ENCODE measurements around the gene SUSD4. TPM values are rescaled to one million over a fixed set of nuclear protein-coding genes. Genes with fewer than 3 reads are reported as not detected.
"Not testable (repeated sequence)": the region's sequence is repeated elsewhere in the genome, so short reads cannot be mapped to it uniquely, and the experiment has no call there.

Gene SUSD4
- polyA plus RNA-seq, 1 of the 3 experiments (the other 2 are of a cell fraction) = 0.31 TPM

GRCh38 chr1:223401873-223402789, 38.2 kb upstream of the SUSD4 start:
- Histone ChIP-seq H4K20me1 (ENCODE audit: insufficient read depth) (no peaks in the 10 kb centered on the region), H3K9me2 (no peaks in the 10 kb centered on the region), H3K4me2 (no peak overlapping the region; the same call in 1 of the 2 replicates), H3K79me2 (ENCODE audit: insufficient read depth) (no peaks in the 10 kb centered on the region), H3F3A (replicated peaks; ENCODE audit: insufficient read depth) (no peaks in the 10 kb centered on the region), H3K27ac (ENCODE audit: low read depth in 2 of 2, low read length in 1 of 2) (no peak overlapping the region), H3K36me3 (replicated peaks in 1 of 2; ENCODE audit: control insufficient read depth in 1 of 2, insufficient read depth in 2 of 2, low read length in 1 of 2) (no peaks in the 10 kb centered on the region), H3K9ac (no peak overlapping the region), H3K4me3 (ENCODE audit: low read depth in 2 of 2, low read length in 1 of 2) (no peak overlapping the region), H3K9me3 (no peaks in the 10 kb centered on the region), H2AFZ (ENCODE audit: low read depth) (no peak overlapping the region), H3K4me1 (ENCODE audit: control insufficient read depth in 1 of 2, insufficient read depth in 2 of 2, low read depth in 1 of 2, low read length in 1 of 2) (no peaks in the 10 kb centered on the region), H3K27me3 (ENCODE audit: insufficient read depth) (no peaks in the 10 kb centered on the region)
- TF ChIP-seq RAD21 (IDR thresholded peaks at IDR 0.05; ENCODE audit: low read length) (no peak), JUND (IDR thresholded peaks at IDR 0.05) (0 out of 2 replicates have a peak, but pooled peaks have one; percentile 20), FOSL2 (IDR thresholded peaks at IDR 0.05; ENCODE audit: borderline replicate concordance, low read depth) (peak; percentile 31; the same call in 1 of the 2 replicates)
- ChIA-PET POLR2A (no interaction called here), CTCF (no interaction called here)
- no peak for DNase-seq
- 22% methylated on average over 2 of the region's 2 CpGs for WGBS (ENCODE audit: low lambda C conversion rate)

- H2AFZ ChIP-seq (ENCODE audit: low read depth); DNase-seq; H3K27ac ChIP-seq (ENCODE audit: low read depth in 2 of 2, low read length in 1 of 2); H3K9me2 ChIP-seq; H4K20me1 ChIP-seq (ENCODE audit: insufficient read depth); H3K9me3 ChIP-seq; H3K79me2 ChIP-seq (ENCODE audit: insufficient read depth); H3K4me1 ChIP-seq (ENCODE audit: control insufficient read depth in 1 of 2, insufficient read depth in 2 of 2, low read depth in 1 of 2, low read length in 1 of 2); H3F3A ChIP-seq (replicated peaks; ENCODE audit: insufficient read depth); H3K4me2 ChIP-seq; H3K4me3 ChIP-seq (ENCODE audit: low read depth in 2 of 2, low read length in 1 of 2); POLR2A ChIA-PET; H3K9ac ChIP-seq; H3K27me3 ChIP-seq (ENCODE audit: insufficient read depth); H3K36me3 ChIP-seq (replicated peaks in 1 of 2; ENCODE audit: control insufficient read depth in 1 of 2, insufficient read depth in 2 of 2, low read length in 1 of 2); CTCF ChIA-PET: not testable (repeated sequence)
- WGBS (ENCODE audit: low lambda C conversion rate) = no CpG with 5 or more reads among the region's 6 CpGs
Observed at GRCh38 chr1:223399393-223399792, 35.4 kb upstream of the SUSD4 start.

- no peaks in the 10 kb centered on the region for H4K20me1 ChIP-seq (ENCODE audit: insufficient read depth)
- ChIA-PET CTCF (interaction anchor here (1.7 kb wide), 1 partner anchor 18 kb away, joined by 4 read pairs; no protein-coding TSS in a partner anchor), POLR2A (no interaction called here)
- H3K27ac ChIP-seq (ENCODE audit: low read depth in 2 of 2, low read length in 1 of 2) = no peak overlapping the region
- peaks cover 25% of the 10 kb centered on the region; the same call in 1 of the 2 replicates for H3K27me3 ChIP-seq (ENCODE audit: insufficient read depth)
- no peak overlapping the region for H3K9ac ChIP-seq
- no peaks in the 10 kb centered on the region for H3K9me2 ChIP-seq
- H3K4me1 ChIP-seq (ENCODE audit: control insufficient read depth in 1 of 2, insufficient read depth in 2 of 2, low read depth in 1 of 2, low read length in 1 of 2) = peaks cover 0 to 3% of the 10 kb centered on the region in 2 experiments; a peak in 1 of 4 replicates
- no peaks in the 10 kb centered on the region for H3K9me3 ChIP-seq
- no peak overlapping the region for H3K4me3 ChIP-seq (ENCODE audit: low read depth in 2 of 2, low read length in 1 of 2)
- 73% methylated on average over 12 of the region's 13 CpGs for WGBS (ENCODE audit: low lambda C conversion rate)
- no peaks in the 10 kb centered on the region for H3F3A ChIP-seq (replicated peaks; ENCODE audit: insufficient read depth)
- DNase-seq = no peak
- H3K4me2 ChIP-seq = no peak overlapping the region
- no peaks in the 10 kb centered on the region for H3K36me3 ChIP-seq (replicated peaks in 1 of 2; ENCODE audit: control insufficient read depth in 1 of 2, insufficient read depth in 2 of 2, low read length in 1 of 2)
- no peak overlapping the region for H2AFZ ChIP-seq (ENCODE audit: low read depth)
- H3K79me2 ChIP-seq (ENCODE audit: insufficient read depth) = no peaks in the 10 kb centered on the region
- TF ChIP-seq EZH2phosphoT487 (IDR thresholded peaks at IDR 0.05; ENCODE audit: borderline replicate concordance, low read depth) (no peak), JUND (IDR thresholded peaks at IDR 0.05) (no peak), CHD2 (IDR thresholded peaks at IDR 0.05; ENCODE audit: low read length, partially characterized antibody) (no peak), TEAD4 (IDR thresholded peaks at IDR 0.05; ENCODE audit: borderline replicate concordance, insufficient read depth) (no peak), GATA2 (CRISPR knock-in tag; IDR thresholded peaks at IDR 0.05) (no peak), NRF1 (IDR thresholded peaks at IDR 0.05; ENCODE audit: low read depth, low read length) (no peak), MEF2A (IDR thresholded peaks at IDR 0.05; ENCODE audit: borderline replicate concordance, low read depth) (no peak), MXI1 (IDR thresholded peaks at IDR 0.05; ENCODE audit: low read depth, low read length) (no peak), FOXJ3 (CRISPR knock-in tag; IDR thresholded peaks at IDR 0.05) (no peak), RFX5 (IDR thresholded peaks at IDR 0.05; ENCODE audit: low read length) (no peak), RCOR1 (IDR thresholded peaks at IDR 0.05; ENCODE audit: low read length) (no peak), FOSL2 (IDR thresholded peaks at IDR 0.05; ENCODE audit: borderline replicate concordance, low read depth) (no peak), YY1 (IDR thresholded peaks at IDR 0.05; ENCODE audit: low read depth) (no peak), EP300 (IDR thresholded peaks at IDR 0.05; ENCODE audit: borderline replicate concordance in 1 of 2, low read depth in 1 of 2, low read length in 1 of 2) (no peak), IRF3 (IDR thresholded peaks at IDR 0.05; ENCODE audit: low read depth, low read length) (no peak), NFIC (IDR thresholded peaks at IDR 0.05; ENCODE audit: borderline replicate concordance) (no peak), FOXM1 (IDR thresholded peaks at IDR 0.05; ENCODE audit: low read depth) (no peak), TCF12 (IDR thresholded peaks at IDR 0.05) (no peak), USF2 (IDR thresholded peaks at IDR 0.05; ENCODE audit: borderline replicate concordance, low read depth, low read length) (no peak)
Observed at GRCh38 chr1:223394706-223395105, 30.7 kb upstream of the SUSD4 start.

All from SK-N-SH (cell line).